Natural killer cell (primary cell): ENCODE results near the gene IPO13. TPM values are rescaled to one million over a fixed set of nuclear protein-coding genes. Genes with fewer than 3 reads are reported as not detected.
A peak's percentile ranks its signal among the peaks of the same experiment; 100 is the strongest.

Experiments
- ATAC-seq, 3 donors: fragments of 150-1000 bp in 2 of 3; fragments of 200-7000 bp in 1 of 3; cut with Tn5 transposase; 1 replicate in 1 of 3; 2 replicates in 2 of 3; pipeline ENCODE4 v1.10.0; 2021; ENCODE audit warnings: mild to moderate bottlenecking in 2 of 3, moderate library complexity in 2 of 3
- DNase-seq, 2 donors: peaks; one replicate each; pipeline versions ENCODE4 v3.0.0 to v3.0.0-alpha.2; 2013 to 2021; ENCODE audit warnings: mixed read lengths in 1 of 2
- H3K27ac ChIP-seq: one replicate; pipeline ENCODE4 v1.5.1; 2013; ENCODE audit warnings: mild to moderate bottlenecking, low read length
- H3K27me3 ChIP-seq: one replicate; pipeline ENCODE4 v1.6.1; 2013; ENCODE audit warnings: low read length; ENCODE audit not compliant: control insufficient read depth, insufficient read depth
- H3K36me3 ChIP-seq: one replicate; pipeline ENCODE4 v1.6.1; 2013; ENCODE audit warnings: low read length; ENCODE audit not compliant: control insufficient read depth, insufficient read depth
- H3K4me1 ChIP-seq: one replicate; pipeline ENCODE4 v1.6.1; 2013; ENCODE audit warnings: low read length; ENCODE audit not compliant: control insufficient read depth, insufficient read depth
- H3K4me3 ChIP-seq: one replicate; pipeline ENCODE4 v1.5.1; 2013; ENCODE audit warnings: low read length
- H3K9me3 ChIP-seq: one replicate; pipeline ENCODE4 v1.6.1; 2013; ENCODE audit warnings: low read length; ENCODE audit not compliant: control insufficient read depth, insufficient read depth
- H3K27ac Mint-ChIP-seq, 2 donors: one replicate each; pipeline ENCODE4 v1.8.0; 2022; ENCODE audit warnings: mild to moderate bottlenecking in 2 of 2, mixed read lengths in 2 of 2, moderate library complexity in 1 of 2
- H3K27me3 Mint-ChIP-seq, 2 donors: one replicate each; pipeline ENCODE4 v1.8.0; 2022; ENCODE audit warnings: low read depth in 2 of 2, mixed read lengths in 2 of 2
- H3K36me3 Mint-ChIP-seq: one replicate; pipeline ENCODE4 v1.8.0; 2022; ENCODE audit warnings: mixed read lengths
- H3K4me1 Mint-ChIP-seq, 2 donors: one replicate each; pipeline ENCODE4 v1.8.0; 2022; ENCODE audit warnings: mixed read lengths in 2 of 2
- H3K4me3 Mint-ChIP-seq: one replicate; pipeline ENCODE4 v1.8.0; 2022; ENCODE audit warnings: mild to moderate bottlenecking, moderate library complexity, mixed read lengths
- H3K9me3 Mint-ChIP-seq, 2 donors: one replicate each; pipeline ENCODE4 v1.8.0; 2022; ENCODE audit warnings: mixed read lengths in 2 of 2
- WGBS: methylation state at CpG from one replicate; pipeline ENCODE4 v1.1.7; 2013; ENCODE audit warnings: missing lambda C conversion rate; ENCODE audit not compliant: insufficient coverage; 5-methylcytosine and 5-hydroxymethylcytosine counted together
- intact Hi-C: fragments of 100-400 bp; cut with micrococcal nuclease; formaldehyde crosslinking; loops from one replicate; pipeline ENCODE4 v1.14.2; 2022
- total RNA-seq, 4 donors: library from RNA; stranded (reverse); fragments of 120-200 nt in 1 of 4; gene quantifications; one replicate each; pipeline versions ENCODE4 v1.2.3 to v1.2.4, GENCODE V29; 2013 to 2022
- TF ChIP-seq, protein P1 (sequence below): fragments of 200-600 bp; IDR thresholded peaks from one replicate; pipeline ENCODE4 v1.8.0; 2022; ENCODE audit warnings: antibody characterized with exemption

IPO13 gene
- total RNA-seq, 3 donors from 2014 or later (not counting 1 experiment from before 2014, with no cell fraction given), result 18.1 to 22.7 (median 18.4) TPM

DNA sequence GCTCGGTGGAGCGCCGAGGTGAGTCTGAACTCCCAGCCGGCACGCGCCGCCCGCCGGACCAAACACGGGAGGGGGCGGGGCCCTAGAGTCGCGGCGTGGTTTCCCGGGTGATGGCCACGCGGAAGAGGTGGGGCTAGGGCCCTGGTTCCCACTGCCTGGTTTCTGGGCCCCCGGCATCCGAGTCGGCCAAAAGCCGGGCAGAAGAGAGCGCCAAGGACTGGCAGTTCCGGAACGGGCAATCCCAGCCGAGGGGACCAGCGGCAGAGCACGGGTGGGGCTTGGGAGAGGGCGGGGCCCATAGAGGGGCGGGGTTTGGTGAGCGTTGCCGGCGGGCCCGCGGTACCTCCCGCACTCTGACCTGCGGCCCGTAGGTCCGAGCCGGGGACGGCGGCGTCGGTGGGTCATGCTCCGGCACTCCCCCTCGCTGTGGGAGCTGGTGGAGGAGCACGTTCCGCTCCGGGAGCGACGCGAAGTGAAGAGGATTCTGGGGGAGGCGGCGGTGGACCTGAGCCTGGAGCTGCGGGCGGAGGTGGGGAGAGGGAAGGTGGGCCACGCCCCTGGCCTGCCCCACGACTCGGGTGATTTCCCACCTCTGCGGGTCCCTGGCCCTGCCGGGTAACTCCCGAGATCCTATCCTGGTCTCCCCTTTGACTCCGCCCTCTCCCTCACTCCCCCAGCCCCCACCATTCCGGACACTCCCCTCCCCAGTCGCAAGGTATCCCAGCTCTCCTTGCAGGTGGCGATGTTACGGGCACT, 44.9 kb downstream of the IPO13 start, which contains the start of gene CCDC24:
Gene CCDC24, plus strand, starts transcription at position 124 of the 756 bp plus-strand sequence. Its CDS starts 280 bp downstream, at position 404.
- Mint-ChIP-seq H3K4me1 (peaks cover 4 to 19% of the 10 kb centered on the region in 2 donors), H3K36me3 (no peaks in the 10 kb centered on the region), H3K4me3 (peak within 1 kb of the TSS; percentile 93), H3K9me3 (no peaks in the 10 kb centered on the region), H3K27ac (peak within 1 kb of the TSS; percentile 37 to 93), H3K27me3 (no peaks in the 10 kb centered on the region)
- no peaks in the 10 kb centered on the region for H3K36me3 ChIP-seq
- intact Hi-C loops, result loop anchor here (1.0 kb wide), 2 partner anchors 17 to 39 kb away; partner anchors contain the start of gene ATP6V0B
- H3K27me3 ChIP-seq, result no peaks in the 10 kb centered on the region
- H3K4me1 ChIP-seq, result peaks cover 16% of the 10 kb centered on the region
- H3K9me3 ChIP-seq, result no peaks in the 10 kb centered on the region
- DNase-seq (peak; percentile 80 to 83), ATAC-seq (peak; percentile 89 to 95 (median 91))
- WGBS, result under 1% methylated on average over 66 of the region's 66 CpGs
- peak within 1 kb of the TSS; percentile 41 for H3K27ac ChIP-seq
- TF ChIP-seq, protein P1, sequence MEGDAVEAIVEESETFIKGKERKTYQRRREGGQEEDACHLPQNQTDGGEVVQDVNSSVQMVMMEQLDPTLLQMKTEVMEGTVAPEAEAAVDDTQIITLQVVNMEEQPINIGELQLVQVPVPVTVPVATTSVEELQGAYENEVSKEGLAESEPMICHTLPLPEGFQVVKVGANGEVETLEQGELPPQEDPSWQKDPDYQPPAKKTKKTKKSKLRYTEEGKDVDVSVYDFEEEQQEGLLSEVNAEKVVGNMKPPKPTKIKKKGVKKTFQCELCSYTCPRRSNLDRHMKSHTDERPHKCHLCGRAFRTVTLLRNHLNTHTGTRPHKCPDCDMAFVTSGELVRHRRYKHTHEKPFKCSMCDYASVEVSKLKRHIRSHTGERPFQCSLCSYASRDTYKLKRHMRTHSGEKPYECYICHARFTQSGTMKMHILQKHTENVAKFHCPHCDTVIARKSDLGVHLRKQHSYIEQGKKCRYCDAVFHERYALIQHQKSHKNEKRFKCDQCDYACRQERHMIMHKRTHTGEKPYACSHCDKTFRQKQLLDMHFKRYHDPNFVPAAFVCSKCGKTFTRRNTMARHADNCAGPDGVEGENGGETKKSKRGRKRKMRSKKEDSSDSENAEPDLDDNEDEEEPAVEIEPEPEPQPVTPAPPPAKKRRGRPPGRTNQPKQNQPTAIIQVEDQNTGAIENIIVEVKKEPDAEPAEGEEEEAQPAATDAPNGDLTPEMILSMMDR, result no peak
- H3K4me3 ChIP-seq, result peak within 1 kb of the TSS; percentile 74

DNA sequence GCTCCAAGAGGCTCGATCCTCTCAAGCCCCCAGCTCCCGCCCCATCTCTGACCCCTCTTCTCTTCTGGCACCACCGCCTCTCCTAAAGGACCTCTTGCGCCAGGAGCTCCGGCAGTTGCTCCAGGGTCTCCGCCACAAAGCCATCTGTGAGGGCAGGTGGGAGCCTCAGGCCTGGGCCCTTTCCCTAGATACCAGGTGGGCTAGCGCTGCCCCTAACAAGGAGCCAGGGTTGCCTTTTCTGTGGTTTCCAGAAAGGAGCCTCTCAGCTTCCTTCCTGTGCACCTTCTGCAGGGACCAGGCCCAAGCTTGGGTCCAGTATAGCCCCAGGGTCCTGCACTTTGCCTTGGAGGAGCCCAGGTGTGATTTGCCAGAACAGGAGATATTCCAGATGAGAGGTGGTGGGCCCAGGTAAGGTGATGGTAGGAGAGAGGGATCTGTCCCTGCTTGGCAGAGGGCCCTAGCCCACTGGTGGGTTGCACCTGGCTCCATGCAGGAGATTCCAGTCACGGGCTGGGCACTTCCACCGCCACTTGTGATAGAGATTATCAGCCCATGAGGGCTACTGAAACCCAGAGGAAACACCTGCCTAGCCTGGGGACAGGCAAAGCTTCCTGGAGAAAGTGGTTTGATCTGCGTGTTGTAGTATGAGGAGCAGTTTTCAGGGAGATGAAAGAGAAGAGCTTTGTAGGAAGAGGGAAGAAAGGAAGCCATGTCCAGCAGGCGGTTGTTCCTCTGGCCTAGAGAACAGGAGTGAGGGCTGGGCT, 45.7 kb downstream of the IPO13 start:
- H3K4me3 Mint-ChIP-seq, result peak overlapping the region; percentile 93
- ATAC-seq, result no peak
- H3K4me1 ChIP-seq, result peaks cover 16% of the 10 kb centered on the region
- no peaks in the 10 kb centered on the region for H3K27me3 ChIP-seq
- peaks cover 4 to 19% of the 10 kb centered on the region in 2 donors for H3K4me1 Mint-ChIP-seq
- DNase-seq, result no peak
- intact Hi-C loops, result no loop called here
- TF ChIP-seq, protein P1, result no peak
- H3K27me3 Mint-ChIP-seq, result no peaks in the 10 kb centered on the region
- H3K4me3 ChIP-seq, result peak overlapping the region; percentile 74
- WGBS, result 51% methylated on average over 11 of the region's 11 CpGs
- no peaks in the 10 kb centered on the region for H3K36me3 ChIP-seq
- H3K9me3 ChIP-seq, result no peaks in the 10 kb centered on the region
- no peaks in the 10 kb centered on the region for H3K9me3 Mint-ChIP-seq
- no peak overlapping the region for H3K27ac ChIP-seq
- H3K27ac Mint-ChIP-seq, result peak overlapping the region; percentile 37 to 93
- no peaks in the 10 kb centered on the region for H3K36me3 Mint-ChIP-seq

DNA sequence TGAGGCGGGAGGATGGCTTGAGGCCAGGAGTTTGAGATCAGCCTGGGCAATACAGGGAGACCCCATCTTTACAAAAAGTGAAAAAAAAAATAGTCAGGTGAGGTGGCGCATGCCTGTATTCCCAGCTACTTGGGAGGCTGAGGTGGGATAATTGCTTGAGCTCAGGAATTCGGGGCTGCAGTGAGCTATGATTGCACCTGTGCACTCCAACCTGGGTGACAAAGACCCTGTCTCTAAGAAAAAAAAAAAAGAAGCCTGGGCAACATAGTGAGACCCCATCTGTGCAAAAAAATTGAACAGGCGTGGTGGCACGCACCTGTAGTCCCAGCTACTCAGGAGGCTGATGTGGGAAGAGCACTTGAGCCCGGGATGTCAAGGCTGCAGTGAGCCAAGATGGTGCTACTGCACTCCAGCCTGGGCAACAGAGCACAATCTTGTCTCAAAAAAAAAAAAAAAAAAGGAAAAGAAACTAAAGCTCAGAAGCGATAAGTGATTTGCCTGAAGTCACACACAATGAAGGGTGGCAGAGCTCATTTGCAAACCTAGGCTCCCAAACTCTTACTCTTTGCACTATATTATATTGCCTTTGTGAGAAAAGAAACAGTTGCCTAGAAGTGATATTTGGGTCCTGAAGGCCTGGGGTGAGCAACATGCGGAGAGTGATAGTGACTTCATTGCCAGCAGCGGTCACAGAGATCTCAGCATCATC, 46.6 kb downstream of the IPO13 start:
- Mint-ChIP-seq H3K27me3 (no peaks in the 10 kb centered on the region), H3K4me3 (peak overlapping the region; percentile 9), H3K36me3 (no peaks in the 10 kb centered on the region), H3K9me3 (no peaks in the 10 kb centered on the region), H3K4me1 (peaks cover 4 to 19% of the 10 kb centered on the region in 2 donors), H3K27ac (peak overlapping the region; percentile 34 to 93)
- TF ChIP-seq, protein P1, result no peak
- no peak for DNase-seq
- no peaks in the 10 kb centered on the region for H3K27me3 ChIP-seq
- no peaks in the 10 kb centered on the region for H3K36me3 ChIP-seq
- H3K27ac ChIP-seq, result no peak overlapping the region
- WGBS, result 92% methylated on average over 8 of the region's 9 CpGs
- H3K4me3 ChIP-seq, result no peak overlapping the region
- intact Hi-C loops, result no loop called here
- no peak for ATAC-seq
- peaks cover 16% of the 10 kb centered on the region for H3K4me1 ChIP-seq
- no peaks in the 10 kb centered on the region for H3K9me3 ChIP-seq
